Aorta (tissue), 5 donors: ENCODE measurements around the gene C9orf78. TPM values are rescaled to one million over a fixed set of nuclear protein-coding genes. Genes with fewer than 3 reads are reported as not detected.

Experiments
- ATAC-seq: fragments of 200-7000 bp; cut with Tn5 transposase; one replicate; pipeline ENCODE4 v1.9.1; 2022; ENCODE audit warnings: moderate library complexity; ENCODE audit not compliant: low FRiP score
- DNase-seq, 2 donors: peaks; one replicate each; pipeline ENCODE4 v3.0.0-alpha.2; 2020
- H3K27ac ChIP-seq, 2 donors: one replicate each; pipeline ENCODE4 v1.5.1; 2013; ENCODE audit warnings: low read length in 2 of 2, mild to moderate bottlenecking in 2 of 2, moderate library complexity in 2 of 2, control low read depth in 1 of 2, inconsistent platforms in 1 of 2, low read depth in 1 of 2
- H3K27me3 ChIP-seq, 2 donors: one replicate each; pipeline ENCODE4 v1.6.1; 2013; ENCODE audit warnings: control low read depth in 1 of 2, low read length in 1 of 2, mild to moderate bottlenecking in 1 of 2, moderate library complexity in 1 of 2; ENCODE audit not compliant: insufficient read depth in 2 of 2, control insufficient read depth in 1 of 2
- H3K36me3 ChIP-seq, 2 donors: one replicate each; pipeline ENCODE4 v1.6.1; 2013; ENCODE audit warnings: control low read depth in 1 of 2, low read length in 1 of 2, mild to moderate bottlenecking in 1 of 2; ENCODE audit not compliant: insufficient read depth in 2 of 2, control insufficient read depth in 1 of 2
- H3K4me1 ChIP-seq, 2 donors: one replicate each; pipeline ENCODE4 v1.6.1; 2013; ENCODE audit warnings: low read length in 2 of 2, control low read depth in 1 of 2, mild to moderate bottlenecking in 1 of 2, moderate library complexity in 1 of 2; ENCODE audit not compliant: insufficient read depth in 2 of 2, control insufficient read depth in 1 of 2
- H3K4me3 ChIP-seq, 2 donors: one replicate each; pipeline ENCODE4 v1.5.1; 2013; ENCODE audit warnings: low read length in 2 of 2, control low read depth in 1 of 2, mild to moderate bottlenecking in 1 of 2
- H3K9me3 ChIP-seq: one replicate; pipeline ENCODE4 v1.6.1; 2013; ENCODE audit warnings: mild to moderate bottlenecking, low read length; ENCODE audit not compliant: control insufficient read depth
- WGBS, 2 donors: extraction: QIAGEN DNeasy Blood & Tissue Kit; methylation state at CpG; one replicate each; pipeline ENCODE4 v1.1.7; 2013; 5-methylcytosine and 5-hydroxymethylcytosine counted together
- intact Hi-C, 2 donors: fragments of 100-400 bp; cut with DNase I; formaldehyde crosslinking; loops; one replicate each; pipeline versions ENCODE4 v1.14.2 to v1.15.0; 2022
- polyA plus RNA-seq, 2 donors: library from polyadenylated mRNA; stranded (reverse); fragments of 200-250 nt; gene quantifications; one replicate each; pipeline ENCODE4 v1.2.3, GENCODE V29; 2013
- total RNA-seq, 2 donors: library from RNA; stranded (reverse); fragmentation: NEBNext Ultra II Directional; extraction: Animal tissue kit (Norgen Biotek cat#: 25700); gene quantifications; one replicate each; pipeline ENCODE4 v1.2.1, GENCODE V29; 2021
- donor health status: healthy with polysubstance abuse.
- donor health status: Bipolar disorder and iron deficiency.
- donor health status: DM: no; HTN: no; CAD: no.
- donor health status: DM: no; HTN: no; CAD: no.
- donor health status: DM: yes; HTN: yes; CAD: no.

The C9orf78 gene
- total and polyA plus RNA-seq, 4 donors: 33.8 to 93.0 (median 52.8) TPM

GRCh38 chr9:129868872-129869486 is 33.9 kb upstream of the C9orf78 start:
- no peaks in the 10 kb centered on the region for H3K4me1 ChIP-seq
- intact Hi-C loops: no loop called here
- H3K36me3 ChIP-seq: peaks cover 0 to 7% of the 10 kb centered on the region in 2 donors
- no peak overlapping the region for H3K27ac ChIP-seq
- WGBS, 2 donors: 89 to 90% methylated on average over 28 of the region's 28 CpGs
- no peak overlapping the region for H3K4me3 ChIP-seq
- peak in 1 of 2 donors; percentile 72 for DNase-seq
- no peaks in the 10 kb centered on the region for H3K9me3 ChIP-seq
- ATAC-seq: no peak
- H3K27me3 ChIP-seq: no peaks in the 10 kb centered on the region

- no peak overlapping the region for H3K27ac ChIP-seq
- 86 to 88% methylated on average over 45 to 48 of the region's 48 CpGs for WGBS, 2 donors
- no peaks in the 10 kb centered on the region for H3K9me3 ChIP-seq
- no peaks in the 10 kb centered on the region for H3K27me3 ChIP-seq
- H3K4me1 ChIP-seq: no peaks in the 10 kb centered on the region
- intact Hi-C loops: no loop called here
- H3K4me3 ChIP-seq: no peak overlapping the region
- no peak for DNase-seq
- no peak for ATAC-seq
- peaks cover 0 to 7% of the 10 kb centered on the region in 2 donors for H3K36me3 ChIP-seq
Observed at GRCh38 chr9:129868023-129868871, 33.2 kb upstream of the C9orf78 start.

GRCh38 chr9:129867136-129868022 is 32.3 kb upstream of the C9orf78 start:
- Histone ChIP-seq H3K36me3 (peaks cover 0 to 8% of the 10 kb centered on the region in 2 donors), H3K4me3 (no peak overlapping the region), H3K4me1 (no peaks in the 10 kb centered on the region), H3K27me3 (no peaks in the 10 kb centered on the region), H3K9me3 (no peaks in the 10 kb centered on the region), H3K27ac (no peak overlapping the region)
- WGBS, 2 donors: 72 to 78% methylated on average over 17 of the region's 17 CpGs
- DNase-seq: no peak
- peak; percentile 26 for ATAC-seq
- intact Hi-C loops: no loop called here

- H3K27ac ChIP-seq: no peak overlapping the region
- no peak for ATAC-seq
- WGBS, 2 donors: 74 to 76% methylated on average over 17 of the region's 17 CpGs
Observed at GRCh38 chr9:129866394-129867135, 31.5 kb upstream of the C9orf78 start.

GRCh38 chr9:129865668-129866320 is 30.7 kb upstream of the C9orf78 start:
- ATAC-seq (no peak), DNase-seq (no peak)
- Histone ChIP-seq H3K27me3 (no peaks in the 10 kb centered on the region), H3K4me3 (no peak overlapping the region), H3K9me3 (no peaks in the 10 kb centered on the region), H3K4me1 (no peaks in the 10 kb centered on the region), H3K27ac (no peak overlapping the region), H3K36me3 (peaks cover 0 to 8% of the 10 kb centered on the region in 2 donors)
- intact Hi-C loops: no loop called here
- WGBS, 2 donors: 73 to 75% methylated on average over 14 of the region's 14 CpGs

More at GRCh38 chr9:129866394-129867135, 31.5 kb upstream of the C9orf78 start:
- DNase-seq: no peak
- H3K4me3 ChIP-seq: no peak overlapping the region
- H3K4me1 ChIP-seq: no peaks in the 10 kb centered on the region
- intact Hi-C loops: no loop called here
- no peaks in the 10 kb centered on the region for H3K9me3 ChIP-seq
- peaks cover 0 to 8% of the 10 kb centered on the region in 2 donors for H3K36me3 ChIP-seq
- H3K27me3 ChIP-seq: no peaks in the 10 kb centered on the region

- no peak for ATAC-seq
- Histone ChIP-seq H3K27me3 (no peaks in the 10 kb centered on the region), H3K27ac (no peak overlapping the region), H3K36me3 (peaks cover 0 to 8% of the 10 kb centered on the region in 2 donors), H3K4me3 (no peak overlapping the region), H3K9me3 (no peaks in the 10 kb centered on the region), H3K4me1 (no peaks in the 10 kb centered on the region)
- no peak for DNase-seq
- WGBS, 2 donors: 56% methylated on average over 11 of the region's 11 CpGs
- intact Hi-C loops: no loop called here
Observed at GRCh38 chr9:129864991-129865647, 30.0 kb upstream of the C9orf78 start.

- no peak overlapping the region for H3K4me3 ChIP-seq
- ATAC-seq: no peak
- H3K27me3 ChIP-seq: no peaks in the 10 kb centered on the region
- WGBS, 2 donors: 60 to 66% methylated on average over 14 of the region's 14 CpGs
- H3K36me3 ChIP-seq: peaks cover 0 to 8% of the 10 kb centered on the region in 2 donors
- H3K4me1 ChIP-seq: no peaks in the 10 kb centered on the region
- DNase-seq: no peak
- no peak overlapping the region for H3K27ac ChIP-seq
- no peaks in the 10 kb centered on the region for H3K9me3 ChIP-seq
- intact Hi-C loops: no loop called here
Observed at GRCh38 chr9:129863059-129863690, 28.1 kb upstream of the C9orf78 start.
